ENCODE measurements around the gene SLC9A3.

The SLC9A3 gene

DNA sequence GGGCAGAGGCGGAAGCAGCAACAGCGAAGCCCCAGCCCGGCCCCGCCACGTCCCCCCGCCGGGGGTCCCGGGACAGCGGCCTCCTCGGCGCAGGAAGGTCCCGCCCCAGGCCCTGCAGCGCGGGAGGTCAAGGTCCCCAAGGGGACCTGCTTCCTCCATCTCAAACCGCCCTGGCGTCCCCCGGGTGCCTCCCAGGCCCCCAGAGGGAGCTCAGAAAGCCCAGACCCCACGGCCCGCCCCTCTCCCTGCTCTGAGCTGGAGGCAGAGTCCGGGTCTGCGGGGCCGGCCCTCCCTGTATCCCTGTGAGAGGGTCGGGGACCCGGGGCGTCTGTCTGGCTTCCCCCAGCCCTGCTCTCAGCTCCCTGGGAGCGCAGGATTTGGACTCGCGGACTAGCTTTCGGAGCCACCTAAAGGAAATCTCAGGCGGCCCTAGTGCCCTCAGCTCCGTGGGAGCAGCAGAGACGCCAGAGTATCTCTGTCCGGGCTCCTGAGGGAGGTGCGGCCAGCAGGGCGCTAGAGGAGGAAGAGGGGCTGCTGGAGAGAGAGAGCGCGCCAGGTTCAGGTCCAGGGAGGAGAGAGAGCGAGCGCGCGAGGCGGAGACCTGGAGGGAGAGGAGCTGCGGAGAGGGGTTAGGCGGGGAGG is 50.6 kb downstream of the SLC9A3 start:
- TF ChIP-seq ZFX (IDR thresholded peaks at IDR 0.05): no peak
- TF ChIP-seq CTCF (conservative IDR thresholded peaks at IDR 0.05): no peak
- peak overlapping the region; percentile 100 for H3K27ac ChIP-seq

DNA sequence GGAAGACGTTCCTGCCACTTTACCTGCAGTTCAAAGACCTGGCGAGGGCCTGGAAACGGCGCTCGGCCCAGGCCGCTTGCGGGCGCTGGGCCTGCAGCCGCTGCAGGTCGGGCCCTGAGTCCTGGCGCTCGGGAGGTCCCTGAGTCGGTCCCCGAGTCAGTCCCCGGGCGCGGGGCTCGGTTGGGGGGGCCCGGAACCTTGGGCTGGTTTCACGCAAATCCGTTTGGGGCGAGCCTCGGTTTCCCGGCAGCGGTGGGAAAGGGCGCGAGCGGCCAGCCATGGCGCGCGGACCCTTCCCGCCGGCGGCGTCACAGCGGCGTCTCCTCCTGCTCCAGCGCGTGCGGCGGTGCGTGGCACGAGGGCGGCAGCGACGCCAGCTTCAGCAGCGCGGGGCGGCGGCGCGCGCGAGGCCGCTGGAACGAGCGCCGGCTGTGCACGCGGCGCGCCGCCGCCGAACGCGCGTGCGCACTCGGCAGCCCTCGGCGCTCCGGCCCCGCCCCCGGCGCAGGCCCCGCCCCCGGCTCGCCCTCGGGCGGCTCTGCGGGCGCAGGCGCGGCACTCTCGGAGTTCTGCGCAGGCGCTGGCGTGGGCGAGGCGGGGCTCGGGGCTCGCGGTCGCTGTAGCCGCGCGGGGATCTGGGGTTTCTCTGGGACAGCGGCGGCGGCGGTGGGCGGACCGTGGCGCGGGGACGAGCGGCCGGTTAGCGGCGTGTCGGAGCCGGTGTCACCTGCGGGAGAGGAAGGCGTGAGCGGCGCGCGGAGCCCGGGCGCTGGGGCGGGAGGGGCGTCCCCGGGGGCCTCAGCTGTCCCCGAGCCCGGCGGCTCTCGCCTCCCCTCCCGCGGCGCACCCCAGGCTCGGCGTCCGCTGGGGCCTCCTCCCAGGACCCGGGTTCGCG is 51.3 kb downstream of the SLC9A3 start:
- TF ChIP-seq ZFX (IDR thresholded peaks at IDR 0.05) (peak; percentile 98), CTCF (conservative IDR thresholded peaks at IDR 0.05) (no peak)
- H3K27ac ChIP-seq: peak overlapping the region; percentile 100

DNA sequence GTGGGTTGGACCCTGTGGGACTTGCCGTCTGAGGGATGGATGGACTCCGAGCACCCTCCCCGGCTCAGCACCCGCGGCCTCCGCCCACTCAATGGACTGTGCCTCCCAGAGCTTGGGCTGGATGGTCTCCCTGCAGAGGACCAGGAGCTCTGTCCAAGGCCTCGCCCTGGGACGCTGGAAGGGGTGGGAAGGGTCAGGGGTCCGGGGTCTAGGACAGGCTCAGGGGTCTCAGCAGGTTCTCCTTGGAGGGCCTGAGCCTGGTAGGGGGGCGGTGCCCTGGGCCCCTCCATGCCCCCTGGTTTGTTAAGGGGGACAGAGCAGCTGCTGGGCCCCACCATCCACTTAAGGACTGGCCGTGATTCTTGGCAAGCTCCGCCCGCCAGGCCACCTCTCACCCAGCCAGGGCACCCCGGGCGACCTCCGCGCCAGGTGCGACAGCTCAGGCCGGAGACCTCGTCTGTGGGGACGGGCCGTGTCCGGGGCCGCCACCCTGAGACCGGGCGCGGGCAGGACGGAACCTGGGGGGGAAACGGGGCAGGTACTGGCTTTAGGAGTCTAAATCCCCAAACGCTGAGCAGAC is 52.1 kb downstream of the SLC9A3 start:
- no peak for TF ChIP-seq CTCF (conservative IDR thresholded peaks at IDR 0.05)
- H3K27ac ChIP-seq: peak overlapping the region; percentile 100

DNA sequence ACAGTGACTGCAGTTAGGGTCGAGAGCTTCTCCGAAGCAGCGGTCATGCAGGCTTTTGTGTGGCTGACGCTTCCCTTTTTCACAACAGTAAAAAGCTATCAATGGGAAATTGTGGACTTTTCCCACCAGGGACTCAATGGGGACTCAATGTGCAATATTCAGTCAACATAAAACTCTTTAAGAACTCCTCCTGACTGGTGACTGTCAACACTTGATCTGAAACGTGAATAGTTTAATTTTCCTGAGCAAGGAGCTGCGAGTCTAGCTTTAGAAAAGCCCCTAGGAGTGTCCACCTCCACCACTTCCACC is 52.5 kb downstream of the SLC9A3 start:
- no peak for TF ChIP-seq ZFX (IDR thresholded peaks at IDR 0.05)
- TF ChIP-seq CTCF (conservative IDR thresholded peaks at IDR 0.05): no peak
- H3K27ac ChIP-seq: peak overlapping the region; percentile 100

GRCh38 chr5:470961-471749 is 53.1 kb downstream of the SLC9A3 start:
- TF ChIP-seq ZFX (IDR thresholded peaks at IDR 0.05) (no peak), CTCF (conservative IDR thresholded peaks at IDR 0.05) (no peak)
- H3K27ac ChIP-seq: peak overlapping the region; percentile 100

DNA sequence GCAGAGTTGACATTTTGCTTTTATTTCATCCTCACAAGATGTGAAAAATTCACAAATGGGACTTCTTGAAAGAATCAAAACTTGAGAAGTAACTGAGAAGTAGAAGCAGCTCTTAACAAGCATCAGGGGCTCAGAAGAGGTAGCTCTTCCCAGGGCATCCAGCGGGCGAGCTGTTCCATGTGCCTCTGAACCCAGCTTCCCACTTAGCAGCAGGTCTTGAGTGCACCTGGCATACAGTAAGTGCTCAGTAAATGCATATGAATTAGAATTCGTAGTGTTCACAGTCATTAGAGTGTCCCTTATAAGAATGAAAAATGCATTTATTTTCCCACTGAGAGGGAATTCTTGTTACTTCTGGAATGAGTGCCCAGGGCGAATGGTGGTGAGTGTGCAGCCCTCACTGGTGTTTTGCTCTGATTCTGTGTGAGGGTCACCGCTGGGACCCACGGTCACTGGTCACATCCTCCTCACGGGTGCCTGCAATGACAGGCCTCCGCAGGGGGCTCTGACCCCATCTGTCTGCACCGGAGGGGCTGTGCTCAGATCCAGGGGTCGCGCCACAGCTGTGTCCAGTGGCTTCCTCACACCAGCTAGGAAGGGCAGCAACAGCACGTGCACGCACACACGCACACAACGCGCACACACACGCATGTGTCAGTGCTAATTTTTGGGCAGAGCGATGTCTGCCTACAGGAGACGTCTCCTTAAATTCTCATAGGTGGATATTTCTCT is 54.3 kb downstream of the SLC9A3 start:
- TF ChIP-seq CTCF (conservative IDR thresholded peaks at IDR 0.05) (no peak), ZFX (IDR thresholded peaks at IDR 0.05) (no peak)
- H3K27ac ChIP-seq: peak overlapping the region; percentile 5; the same call in 1 of the 2 replicates

Data from C4-2B (cell line).